CD4-positive, alpha-beta T cell treated with Interleukin-4 for 1 hour (primary cell): ENCODE data around the gene CNOT3.
"Not testable (repeated sequence)": the region's sequence is repeated elsewhere in the genome, so short reads cannot be mapped to it uniquely, and the experiment has no call there.

Source experiments
- DNase-seq, 2 donors: peaks; one replicate each; pipeline ENCODE4 v3.0.0-alpha.2; 2020 to 2022

Gene CNOT3

DNA sequence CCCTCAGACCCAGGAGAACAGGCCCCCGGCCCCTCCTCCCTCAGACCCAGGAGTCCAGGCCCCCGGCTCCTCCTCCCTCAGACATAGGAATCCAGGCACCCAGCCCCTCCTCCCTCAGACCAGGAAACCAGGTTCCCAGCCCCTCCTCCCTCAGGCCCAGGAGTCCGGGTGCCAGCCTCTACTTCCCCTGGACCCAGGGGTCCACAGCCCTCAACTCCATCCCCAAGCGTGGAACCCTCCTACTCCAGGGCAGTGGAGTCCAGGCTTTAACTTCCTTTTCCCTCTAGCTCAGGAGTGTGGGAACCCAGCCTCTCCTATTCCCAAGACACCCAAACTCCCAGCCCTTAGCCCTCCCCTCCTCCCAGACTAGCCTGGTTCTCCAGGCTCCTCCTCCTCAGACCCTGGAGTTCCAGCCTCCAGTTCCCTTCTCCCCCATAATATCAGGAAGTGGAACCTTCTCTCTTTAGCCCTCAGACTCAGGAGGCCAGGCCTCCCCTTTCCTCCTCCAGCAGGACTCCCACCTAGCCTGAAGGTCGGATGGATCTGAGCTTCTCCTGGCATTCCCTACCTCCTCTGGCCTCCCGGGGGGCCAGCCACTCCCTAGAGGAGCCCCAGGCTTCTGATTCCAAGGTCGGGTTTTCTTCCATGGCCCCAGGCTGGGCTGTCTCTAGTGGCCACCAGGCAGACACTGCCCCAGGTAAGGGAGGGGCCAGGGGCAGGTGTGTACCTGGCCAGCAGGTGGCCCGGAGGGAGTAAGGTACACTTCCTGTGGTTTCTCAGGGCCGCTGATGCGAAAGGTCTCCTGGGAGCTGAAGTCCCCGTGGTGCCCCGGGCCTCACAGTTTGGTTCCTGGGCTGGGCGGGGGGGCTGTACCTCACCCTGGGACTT lies 35.2 kb downstream of the CNOT3 start, which contains the start of gene TMC4:
Gene TMC4 (minus strand): TSS at position 690 of the 888 bp plus-strand sequence. CDS start 43 bp downstream, at position 647.
- DNase-seq: peak in 1 of 2 donors; percentile 24

DNA sequence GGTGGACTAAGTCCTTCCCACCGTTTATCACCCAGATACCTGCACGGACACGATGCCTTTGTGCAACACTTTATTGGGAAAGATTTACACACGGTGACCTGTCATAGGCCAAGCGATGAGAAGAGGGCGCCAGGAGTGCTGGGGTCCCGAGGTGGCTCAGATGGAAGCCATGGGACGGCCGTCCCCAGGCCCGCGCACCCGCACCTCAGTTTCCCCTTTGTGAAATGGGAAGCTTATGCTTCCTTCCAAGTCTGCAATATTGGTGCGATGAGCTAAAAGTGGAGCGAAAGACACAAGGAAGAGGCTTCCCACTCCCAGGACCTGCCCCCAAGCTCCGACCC lies 35.8 kb downstream of the CNOT3 start:
- no peak for DNase-seq

DNA sequence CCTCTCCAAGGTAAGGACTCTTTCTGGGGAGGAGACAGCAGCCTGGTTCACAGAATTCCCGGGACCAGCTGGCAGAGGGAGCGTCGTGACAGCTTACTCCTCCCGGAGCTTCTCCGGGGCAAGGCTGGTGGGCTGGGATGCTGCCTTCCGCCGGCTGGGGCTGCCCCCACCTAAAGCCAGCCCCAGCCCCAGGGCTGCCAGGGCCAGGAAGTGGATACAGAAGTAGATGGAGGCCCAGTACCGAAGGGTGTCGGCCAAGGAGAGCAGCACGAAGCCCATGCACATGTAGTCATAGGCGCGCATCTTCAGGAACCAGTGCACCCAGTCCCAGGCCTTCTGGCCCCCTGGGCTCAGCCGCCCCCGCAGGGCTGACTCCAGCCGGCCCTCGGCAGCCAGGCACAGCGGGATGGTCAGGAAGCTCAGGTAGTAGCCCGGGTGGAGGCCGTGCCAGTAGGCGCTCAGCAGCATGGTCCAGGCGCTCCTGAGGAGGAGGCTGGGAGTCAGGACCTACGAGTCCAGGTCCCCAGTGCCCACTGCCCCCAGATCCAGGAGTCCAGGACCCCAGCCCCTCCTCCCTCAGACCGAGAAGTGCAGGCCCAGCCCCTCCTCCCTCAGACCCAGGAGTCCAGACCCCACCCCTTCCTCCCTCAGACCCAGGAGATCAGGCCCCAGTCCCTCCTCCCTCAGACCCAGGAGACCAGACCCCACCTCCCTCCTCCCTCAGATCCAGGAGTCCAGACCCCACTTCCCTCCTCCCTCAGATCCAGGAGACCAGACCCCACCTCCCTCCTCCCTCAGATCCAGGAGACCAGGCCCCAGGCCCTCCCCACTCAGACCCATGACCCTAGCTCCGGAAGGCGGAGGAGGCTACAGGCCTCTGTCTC lies 36.6 kb downstream of the CNOT3 start:
- no peak for DNase-seq

DNA sequence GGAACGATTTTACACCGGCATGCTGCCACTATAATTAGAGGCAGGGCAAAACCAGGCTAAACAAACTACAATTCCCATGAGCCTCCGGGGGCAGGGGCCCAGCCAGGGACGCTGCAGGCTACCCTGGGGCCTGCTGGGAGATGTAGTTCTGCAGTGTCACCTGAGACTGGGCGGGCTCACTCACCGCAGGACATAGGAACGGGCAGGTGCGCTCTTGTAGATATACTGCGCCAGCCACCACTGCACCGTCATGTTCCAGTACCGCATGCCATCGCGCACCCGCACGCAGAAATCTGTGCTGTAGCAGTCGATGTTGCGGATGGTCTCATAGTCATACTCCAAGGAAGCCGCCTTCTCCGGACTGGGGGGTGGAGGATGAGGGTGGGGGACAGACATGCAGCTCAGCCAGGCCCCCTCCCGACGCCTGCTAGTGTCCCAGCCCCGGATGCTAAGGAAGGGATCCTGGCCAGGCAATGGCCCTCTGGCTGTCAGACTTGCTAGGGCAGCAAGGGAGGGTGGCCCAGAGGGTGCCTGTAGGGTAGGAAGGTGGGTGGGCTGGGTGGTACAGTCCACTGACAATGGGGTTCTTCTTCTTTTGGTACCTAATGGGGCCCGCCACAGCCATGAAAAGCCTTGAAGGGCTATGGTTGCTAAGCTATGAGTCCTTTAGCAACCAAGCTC lies 41.2 kb downstream of the CNOT3 start:
- peak; percentile 33 to 49 for DNase-seq

DNA sequence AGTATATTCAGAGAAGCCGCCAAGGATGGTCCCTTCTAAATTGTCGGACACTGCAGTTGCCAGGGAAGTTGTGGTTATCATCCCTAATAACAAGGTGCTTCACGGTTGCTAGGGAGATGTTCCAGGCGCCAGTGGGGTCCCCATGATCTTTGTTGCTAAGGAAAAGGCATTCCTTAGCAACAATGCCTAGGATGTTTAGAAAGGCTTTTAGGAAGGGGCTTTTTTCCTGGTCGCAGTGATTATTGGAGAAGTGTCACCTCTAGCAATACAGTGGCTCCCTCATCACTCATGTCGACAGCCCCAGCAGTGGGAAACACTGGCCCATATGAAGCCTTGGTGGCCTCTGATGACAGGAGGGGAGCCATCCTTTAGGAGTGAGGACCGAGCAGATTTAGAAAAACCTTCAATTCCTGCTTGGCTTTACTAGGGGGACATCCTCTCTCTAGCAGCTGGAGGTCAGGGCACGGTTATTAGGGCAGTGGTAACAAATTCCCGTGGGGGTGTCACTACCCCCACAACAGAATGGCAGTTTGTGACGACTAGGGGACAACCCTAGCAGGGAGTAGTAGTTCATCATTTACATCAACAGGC lies 41.8 kb downstream of the CNOT3 start:
- no peak for DNase-seq

DNA sequence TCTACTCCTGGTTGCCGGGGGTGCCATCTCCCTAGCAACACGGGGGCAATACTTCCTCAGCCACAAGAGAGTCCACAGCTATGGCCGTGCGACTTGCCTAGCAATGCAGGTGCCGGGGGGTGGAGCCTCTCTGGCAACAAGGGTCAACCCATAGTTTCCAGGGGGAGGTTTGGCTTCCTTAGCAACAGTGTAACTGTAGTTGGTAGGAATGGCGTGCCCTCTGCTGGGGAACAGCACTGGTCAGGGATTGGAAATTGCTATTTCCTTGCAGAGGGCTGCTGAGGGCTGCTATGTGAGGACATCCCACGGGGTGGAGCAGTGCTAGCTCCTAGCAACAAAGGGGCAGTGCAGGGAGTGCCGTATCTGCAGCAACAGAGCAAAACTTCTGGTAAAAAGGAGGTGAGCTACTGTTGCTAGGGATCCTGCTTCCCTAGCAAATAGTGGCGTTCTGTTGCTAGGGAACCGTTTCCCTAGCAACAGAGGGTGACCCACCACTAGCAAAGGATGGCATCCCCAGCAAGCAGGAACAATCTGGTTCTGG lies 42.4 kb downstream of the CNOT3 start:
- peak in 1 of 2 donors; percentile 40 for DNase-seq

DNA sequence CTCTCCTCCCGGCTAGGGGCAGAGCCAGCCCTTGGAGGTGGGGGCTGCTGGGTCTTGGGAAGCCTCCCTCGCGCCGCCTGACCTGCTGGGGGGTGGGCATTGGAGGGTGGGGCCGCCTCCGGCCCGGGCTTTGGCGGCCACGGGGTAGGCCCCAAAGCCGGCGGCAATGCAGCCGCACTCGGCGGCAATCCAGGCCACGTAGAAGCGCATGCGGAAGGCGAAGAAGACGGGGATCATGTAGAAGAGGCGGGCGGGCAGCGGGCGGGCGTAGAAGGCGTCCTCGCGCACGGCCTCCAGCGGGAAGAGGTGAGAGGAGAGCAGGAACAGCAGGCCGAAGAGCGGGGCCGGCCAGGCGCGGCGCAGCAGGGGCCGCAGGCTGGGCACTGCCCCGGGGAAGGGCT lies 43.1 kb downstream of the CNOT3 start:
- DNase-seq: no peak

DNA sequence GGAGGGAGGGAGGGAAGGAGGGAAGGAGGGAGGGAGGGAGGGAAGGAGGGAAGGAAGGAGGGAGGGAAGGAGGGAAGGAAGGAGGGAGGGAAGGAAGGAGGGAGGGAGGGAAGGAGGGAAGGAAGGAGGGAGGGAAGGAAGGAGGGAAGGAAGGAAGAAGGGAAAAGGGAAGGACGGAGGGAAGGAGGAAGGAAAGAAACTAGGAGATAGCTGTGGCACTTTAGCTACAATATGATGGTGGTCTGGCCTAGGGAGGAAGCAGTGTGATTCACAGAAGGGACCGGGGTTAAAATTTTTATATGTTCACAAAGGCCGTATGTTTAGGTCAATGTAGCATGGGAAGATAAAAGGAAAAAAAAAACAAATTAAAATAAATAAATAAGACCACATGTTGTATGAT lies 44.3 kb downstream of the CNOT3 start:
- DNase-seq: not testable (repeated sequence)

DNA sequence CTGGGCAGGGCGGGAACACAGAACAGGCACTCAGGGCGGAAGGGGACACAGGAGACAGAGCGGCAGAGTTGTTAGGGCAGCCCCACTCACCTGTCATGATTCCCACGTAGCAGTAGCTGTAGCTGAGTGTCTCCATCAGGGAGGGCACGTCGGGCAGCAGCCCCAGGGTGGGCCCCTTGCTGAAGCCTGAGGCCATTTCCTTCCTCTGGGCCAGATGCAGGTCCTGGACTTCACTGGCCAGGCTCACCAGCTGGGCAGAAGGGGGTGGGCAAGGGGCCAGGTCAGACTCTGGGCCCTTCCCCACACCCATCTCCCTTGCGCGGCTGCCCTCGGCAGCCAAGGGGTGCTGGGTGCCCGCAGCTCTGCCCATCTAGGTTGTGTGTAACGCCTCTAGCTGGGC lies 45.9 kb downstream of the CNOT3 start:
- DNase-seq: no peak

DNA sequence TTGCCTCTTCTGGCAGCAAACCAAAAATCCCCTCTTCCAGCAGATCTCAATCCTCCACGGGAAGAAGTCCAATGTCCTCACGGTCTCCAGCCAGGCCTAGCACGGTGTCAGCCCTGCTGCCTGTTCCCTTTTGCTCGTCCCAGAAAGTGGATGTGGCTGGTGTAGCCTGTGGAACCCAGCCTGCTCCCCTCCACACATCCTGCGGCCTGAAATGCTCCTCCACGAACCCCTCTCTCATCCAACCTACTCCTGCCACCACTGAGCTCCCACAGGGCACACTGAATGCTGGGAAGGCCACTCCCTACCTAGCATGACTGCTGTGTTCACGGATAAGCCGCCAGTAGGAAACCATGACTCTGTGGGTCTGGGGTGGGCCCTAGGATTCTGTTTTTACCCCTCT lies 48.8 kb downstream of the CNOT3 start:
- no peak for DNase-seq

DNA sequence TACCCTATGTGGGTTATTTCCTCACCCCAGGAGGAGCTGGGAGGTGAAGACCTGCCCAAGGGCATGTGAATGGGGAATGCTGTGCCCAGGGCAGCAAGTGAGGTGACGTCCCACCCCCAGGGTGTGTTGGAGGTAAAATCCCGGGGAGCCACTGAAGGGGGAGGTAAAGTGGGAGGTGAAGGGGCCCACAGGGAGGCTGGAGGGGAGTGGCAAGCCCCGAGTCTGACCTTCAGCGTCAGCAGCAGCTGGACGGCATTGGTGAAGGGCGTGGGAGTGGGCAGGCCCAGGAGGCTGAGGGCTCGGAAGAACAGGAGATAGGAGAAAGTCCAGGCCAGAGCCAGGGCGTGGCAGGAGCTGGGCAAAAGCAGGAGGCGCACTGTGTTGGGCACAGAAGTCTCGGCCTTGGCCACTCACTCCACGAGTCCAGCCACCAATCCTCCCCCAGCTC lies 49.4 kb downstream of the CNOT3 start:
- no peak for DNase-seq

DNA sequence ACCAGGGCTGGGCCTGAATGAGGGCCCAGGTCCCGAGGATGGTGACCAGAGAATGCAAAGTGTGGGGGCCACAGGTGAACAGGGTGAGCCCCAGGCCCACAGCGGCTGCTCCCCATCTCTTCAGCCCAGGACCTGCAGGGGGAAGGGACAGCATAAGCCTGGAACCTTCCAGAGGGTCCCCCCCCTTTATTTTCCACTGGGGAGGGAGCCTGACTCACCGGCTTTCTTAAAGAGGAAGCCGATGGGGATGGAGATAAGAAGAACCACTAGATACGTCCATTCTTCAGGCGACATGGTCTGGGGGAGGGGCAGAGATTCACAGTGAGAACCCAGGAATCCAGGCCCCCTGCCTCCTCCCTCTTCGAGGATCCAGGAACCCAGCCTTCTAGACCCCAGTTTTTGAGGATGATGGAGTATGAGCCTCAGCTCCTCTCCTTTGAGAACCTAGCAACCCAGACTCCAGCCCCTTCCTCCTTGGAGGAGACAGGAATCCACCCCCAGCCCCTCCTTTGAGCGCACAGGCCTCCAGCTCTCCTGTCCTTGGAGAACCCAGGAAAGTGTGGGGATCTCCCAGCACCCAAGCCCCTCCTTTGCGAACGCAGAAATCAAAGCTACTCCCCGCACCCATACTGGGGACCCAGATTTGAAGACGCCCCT lies 50.8 kb downstream of the CNOT3 start:
- peak; percentile 69 to 72 for DNase-seq

DNA sequence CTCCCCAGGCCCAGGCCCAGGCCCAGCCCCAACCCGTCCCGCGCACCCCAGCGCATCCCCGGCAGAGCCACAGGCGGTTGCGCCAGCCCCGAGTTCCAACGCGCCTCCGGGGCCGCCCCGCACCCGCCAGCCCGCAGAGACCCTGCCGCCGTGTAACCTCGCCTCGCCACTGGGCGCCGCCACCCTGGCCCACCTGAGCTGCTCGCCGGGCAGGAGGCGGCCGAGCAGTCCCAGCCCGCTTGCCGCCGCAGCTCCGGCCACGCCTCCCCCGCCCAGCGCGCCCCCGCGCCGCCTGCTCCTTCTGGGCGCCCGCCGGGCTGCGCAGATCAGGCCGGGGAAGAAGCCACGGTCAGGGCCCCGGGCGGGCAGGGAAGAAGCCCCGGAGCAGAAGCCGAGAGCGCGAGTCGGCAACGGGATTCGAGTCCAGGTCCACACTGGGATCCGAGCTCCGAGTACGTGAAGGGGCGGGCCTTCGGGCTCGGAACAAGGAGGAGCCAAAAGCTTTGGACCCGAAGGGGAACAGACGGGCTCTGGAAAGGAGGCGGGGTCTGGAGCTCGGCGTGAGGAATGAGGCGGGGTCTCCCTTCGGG lies 51.7 kb downstream of the CNOT3 start, which contains the start of gene MBOAT7:
Gene MBOAT7 (minus strand): TSS at position 436 of the 590 bp plus-strand sequence. CDS start 1,072 bp downstream, outside the sequence.
- DNase-seq: no peak

DNA sequence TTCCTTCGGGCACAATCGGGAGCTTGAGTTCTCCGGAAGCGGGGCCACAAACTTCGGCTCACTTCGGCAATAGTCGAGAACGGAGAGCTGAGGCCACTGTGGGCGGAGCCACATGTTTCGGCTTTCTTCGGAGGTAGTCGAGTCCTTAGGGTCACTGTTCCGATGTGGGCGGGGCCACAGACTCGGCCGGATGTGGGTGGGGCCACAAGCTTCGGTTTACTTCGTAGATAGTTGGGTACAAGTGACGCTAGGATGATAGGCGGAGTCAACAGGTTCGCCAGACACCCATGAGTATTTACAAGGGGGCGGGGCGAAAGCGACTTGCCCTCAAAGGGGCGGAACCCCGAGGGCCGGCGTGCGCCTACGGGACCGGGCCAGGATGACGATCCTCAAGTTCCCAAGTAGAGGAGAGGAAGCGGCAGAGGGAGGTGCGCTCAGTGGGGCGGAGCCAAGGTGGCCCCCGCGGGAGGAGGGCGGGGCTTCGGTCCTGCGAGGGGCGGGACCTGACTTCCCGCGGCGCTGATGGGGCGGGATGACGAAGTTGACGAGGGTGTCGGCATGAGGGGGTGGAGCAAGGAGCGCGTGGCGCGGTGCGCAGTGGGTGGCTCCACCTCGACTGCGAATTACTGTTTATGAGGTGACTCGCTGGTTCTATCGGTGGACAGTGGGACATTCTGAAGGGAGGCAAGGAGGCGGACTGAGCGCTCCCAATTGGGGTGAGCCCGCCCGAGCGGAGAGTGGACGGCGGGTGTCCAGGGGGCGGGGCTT lies 52.4 kb downstream of the CNOT3 start:
- DNase-seq: peak; percentile 100

DNA sequence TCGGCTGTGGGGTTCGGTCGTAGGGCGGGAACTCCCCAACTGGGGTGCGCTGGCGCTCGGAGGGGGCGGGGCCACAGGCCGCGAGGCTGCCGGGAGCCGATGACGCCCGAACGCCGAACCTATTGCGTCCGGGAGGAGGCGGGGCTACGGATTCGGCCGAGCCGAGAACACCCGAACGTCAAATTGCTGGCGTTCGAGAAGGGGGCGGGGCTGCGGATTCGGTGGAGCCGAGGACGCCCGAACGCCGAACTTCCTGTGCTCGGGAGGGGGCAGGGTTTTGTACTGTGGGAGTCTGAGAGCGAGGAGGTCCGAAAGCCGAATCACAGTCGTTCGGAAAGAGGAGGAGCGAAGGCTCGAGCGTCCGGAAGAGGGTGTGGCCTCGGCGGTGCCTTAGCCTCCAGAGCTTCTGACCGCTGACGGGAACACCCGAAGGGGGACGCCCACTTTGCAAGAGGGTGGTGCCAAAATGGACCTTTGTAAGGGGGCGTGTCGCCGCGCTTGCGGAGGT lies 53.0 kb downstream of the CNOT3 start:
- peak; percentile 100 for DNase-seq

DNA sequence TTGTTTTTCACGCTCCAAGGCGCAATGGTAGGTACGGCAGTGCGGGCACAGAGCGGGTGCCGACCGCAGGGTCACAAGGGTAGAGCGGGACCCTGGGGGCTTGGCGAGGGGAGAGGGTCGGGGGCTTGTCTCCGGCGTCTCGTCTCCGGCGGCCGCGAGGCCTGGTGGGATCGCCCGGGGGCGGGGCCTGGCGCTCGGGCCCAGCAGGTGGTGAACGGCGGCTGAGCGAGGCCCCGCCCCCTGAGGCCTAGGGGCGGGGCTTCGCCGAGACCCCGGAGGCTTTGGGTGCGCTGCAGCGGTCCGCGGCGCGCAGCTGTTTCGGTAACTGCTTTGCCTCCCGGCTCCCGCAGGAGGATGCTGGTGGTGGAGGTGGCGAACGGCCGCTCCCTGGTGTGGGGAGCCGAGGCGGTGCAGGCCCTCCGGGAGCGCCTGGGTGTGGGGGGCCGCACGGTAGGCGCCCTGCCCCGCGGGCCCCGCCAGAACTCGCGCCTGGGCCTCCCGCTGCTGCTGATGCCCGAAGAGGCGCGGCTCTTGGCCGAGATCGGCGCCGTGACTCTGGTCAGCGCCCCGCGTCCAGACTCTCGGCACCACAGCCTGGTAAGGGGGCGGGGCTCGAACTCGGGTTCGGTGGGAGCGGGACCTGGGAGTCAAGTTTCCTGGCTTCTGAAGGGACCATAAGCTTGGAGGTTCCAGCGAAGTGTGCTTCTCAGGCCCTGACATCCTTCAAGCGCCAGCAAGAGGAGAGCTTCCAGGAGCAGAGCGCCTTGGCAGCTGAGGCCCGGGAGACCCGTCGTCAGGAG lies 53.6 kb downstream of the CNOT3 start, which contains the start of gene TSEN34:
Gene TSEN34 (plus strand): TSS at position 298 of the 800 bp plus-strand sequence. CDS start 57 bp downstream, at position 355.
- no peak for DNase-seq

DNA sequence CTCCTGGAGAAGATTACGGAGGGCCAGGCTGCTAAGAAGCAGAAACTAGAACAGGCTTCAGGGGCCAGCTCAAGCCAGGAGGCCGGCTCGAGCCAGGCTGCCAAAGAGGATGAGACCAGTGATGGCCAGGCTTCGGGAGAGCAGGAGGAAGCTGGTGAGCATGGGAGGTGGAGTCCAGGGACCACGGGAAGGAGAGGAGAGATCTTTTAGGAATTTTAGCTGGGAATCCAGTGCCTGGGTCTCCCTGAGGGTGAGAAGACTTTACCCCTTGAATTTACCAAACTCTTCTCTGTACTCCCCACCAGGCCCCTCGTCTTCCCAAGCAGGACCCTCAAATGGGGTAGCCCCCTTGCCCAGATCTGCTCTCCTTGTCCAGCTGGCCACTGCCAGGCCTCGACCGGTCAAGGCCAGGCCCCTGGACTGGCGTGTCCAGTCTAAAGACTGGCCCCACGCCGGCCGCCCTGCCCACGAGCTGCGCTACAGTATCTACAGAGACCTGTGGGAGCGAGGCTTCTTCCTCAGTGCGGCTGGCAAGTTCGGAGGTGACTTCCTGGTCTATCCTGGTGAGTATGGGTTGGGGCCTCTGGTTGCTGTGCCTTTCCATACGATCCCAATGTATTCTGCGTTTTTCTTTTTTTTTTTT lies 54.4 kb downstream of the CNOT3 start:
- no peak for DNase-seq

DNA sequence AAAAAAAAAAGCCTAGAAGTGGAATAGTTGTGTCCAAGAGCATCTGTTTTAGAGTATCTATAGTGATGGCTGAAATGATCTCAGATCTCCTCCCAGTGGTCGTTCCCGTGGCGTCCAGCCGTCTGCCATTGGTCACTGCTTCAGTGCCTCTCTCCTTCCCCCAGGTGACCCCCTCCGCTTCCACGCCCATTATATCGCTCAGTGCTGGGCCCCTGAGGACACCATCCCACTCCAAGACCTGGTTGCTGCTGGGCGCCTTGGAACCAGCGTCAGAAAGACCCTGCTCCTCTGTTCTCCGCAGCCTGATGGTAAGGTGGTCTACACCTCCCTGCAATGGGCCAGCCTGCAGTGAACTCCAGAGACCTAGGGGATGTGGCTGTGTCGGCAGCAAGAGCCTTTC lies 55.4 kb downstream of the CNOT3 start:
- DNase-seq: no peak

DNA sequence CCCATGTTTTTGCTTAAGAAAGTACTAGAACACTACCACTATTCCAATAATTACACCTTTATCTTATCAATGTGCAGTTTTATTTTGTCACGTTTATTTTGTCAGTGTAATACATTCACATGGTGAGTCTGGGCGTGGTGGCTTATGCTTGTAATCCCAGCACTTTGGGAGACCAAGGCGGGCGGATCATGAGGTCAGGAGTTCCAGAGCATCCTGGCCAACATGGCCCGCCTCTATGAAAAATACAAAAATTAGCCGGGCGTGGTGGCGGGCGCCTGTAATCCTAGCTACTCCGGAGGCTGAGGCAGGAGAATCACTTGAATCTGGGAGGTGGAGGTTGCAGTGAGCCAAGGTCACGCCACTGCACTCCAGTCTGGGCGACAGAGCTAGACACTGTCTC lies 56.9 kb downstream of the CNOT3 start:
- not testable (repeated sequence) for DNase-seq
